ENCODE data around the gene ABAT.

Gene ABAT

DNA sequence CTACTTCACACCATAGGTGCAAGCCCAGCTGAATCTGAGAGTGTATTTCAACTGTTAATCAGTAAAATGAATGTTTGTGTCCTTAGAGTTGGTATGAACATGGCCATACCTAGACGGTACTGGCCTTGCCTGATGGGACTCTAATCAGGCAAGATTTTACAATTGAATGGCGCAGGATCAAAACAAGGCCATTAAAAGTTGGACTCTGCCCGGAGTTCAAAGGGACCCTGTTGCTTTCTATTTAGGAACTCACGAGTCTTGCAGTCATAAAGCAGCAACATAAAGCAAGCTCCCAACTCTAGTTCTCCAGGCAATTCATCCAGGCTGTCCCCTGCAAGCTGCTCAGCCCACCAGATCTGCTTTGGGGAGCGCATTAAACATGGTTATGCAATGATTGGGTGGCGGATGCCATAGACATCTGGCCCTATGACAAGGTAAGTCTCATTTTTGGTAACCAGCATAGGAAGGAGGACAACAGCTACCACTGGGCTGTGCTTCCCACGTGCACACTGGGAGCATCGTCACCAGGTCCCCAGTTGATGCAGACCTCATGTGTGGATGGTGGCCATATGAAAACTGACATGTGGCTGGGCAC lies 114.3 kb downstream of the ABAT start:
- TF ChIP-seq SIN3A (IDR thresholded peaks at IDR 0.05; ENCODE audit: borderline replicate concordance, insufficient read depth, low read length) (no peak), FOXP2 (optimal IDR thresholded peaks at IDR 0.05; ENCODE audit: borderline replicate concordance, extremely low read depth, extremely low read length, insufficient read depth) (no peak), POLR2AphosphoS5 (IDR thresholded peaks at IDR 0.05; ENCODE audit: low read depth, low read length) (no peak), TAF1 (IDR thresholded peaks at IDR 0.05; ENCODE audit: borderline replicate concordance, insufficient read depth, low read length) (no peak)
- TF ChIP-seq, protein P1, sequence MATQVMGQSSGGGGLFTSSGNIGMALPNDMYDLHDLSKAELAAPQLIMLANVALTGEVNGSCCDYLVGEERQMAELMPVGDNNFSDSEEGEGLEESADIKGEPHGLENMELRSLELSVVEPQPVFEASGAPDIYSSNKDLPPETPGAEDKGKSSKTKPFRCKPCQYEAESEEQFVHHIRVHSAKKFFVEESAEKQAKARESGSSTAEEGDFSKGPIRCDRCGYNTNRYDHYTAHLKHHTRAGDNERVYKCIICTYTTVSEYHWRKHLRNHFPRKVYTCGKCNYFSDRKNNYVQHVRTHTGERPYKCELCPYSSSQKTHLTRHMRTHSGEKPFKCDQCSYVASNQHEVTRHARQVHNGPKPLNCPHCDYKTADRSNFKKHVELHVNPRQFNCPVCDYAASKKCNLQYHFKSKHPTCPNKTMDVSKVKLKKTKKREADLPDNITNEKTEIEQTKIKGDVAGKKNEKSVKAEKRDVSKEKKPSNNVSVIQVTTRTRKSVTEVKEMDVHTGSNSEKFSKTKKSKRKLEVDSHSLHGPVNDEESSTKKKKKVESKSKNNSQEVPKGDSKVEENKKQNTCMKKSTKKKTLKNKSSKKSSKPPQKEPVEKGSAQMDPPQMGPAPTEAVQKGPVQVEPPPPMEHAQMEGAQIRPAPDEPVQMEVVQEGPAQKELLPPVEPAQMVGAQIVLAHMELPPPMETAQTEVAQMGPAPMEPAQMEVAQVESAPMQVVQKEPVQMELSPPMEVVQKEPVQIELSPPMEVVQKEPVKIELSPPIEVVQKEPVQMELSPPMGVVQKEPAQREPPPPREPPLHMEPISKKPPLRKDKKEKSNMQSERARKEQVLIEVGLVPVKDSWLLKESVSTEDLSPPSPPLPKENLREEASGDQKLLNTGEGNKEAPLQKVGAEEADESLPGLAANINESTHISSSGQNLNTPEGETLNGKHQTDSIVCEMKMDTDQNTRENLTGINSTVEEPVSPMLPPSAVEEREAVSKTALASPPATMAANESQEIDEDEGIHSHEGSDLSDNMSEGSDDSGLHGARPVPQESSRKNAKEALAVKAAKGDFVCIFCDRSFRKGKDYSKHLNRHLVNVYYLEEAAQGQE (IDR thresholded peaks at IDR 0.05; ENCODE audit: insufficient read depth in 1 of 2, low read depth in 2 of 2, low read length in 2 of 2) = no peak

DNA sequence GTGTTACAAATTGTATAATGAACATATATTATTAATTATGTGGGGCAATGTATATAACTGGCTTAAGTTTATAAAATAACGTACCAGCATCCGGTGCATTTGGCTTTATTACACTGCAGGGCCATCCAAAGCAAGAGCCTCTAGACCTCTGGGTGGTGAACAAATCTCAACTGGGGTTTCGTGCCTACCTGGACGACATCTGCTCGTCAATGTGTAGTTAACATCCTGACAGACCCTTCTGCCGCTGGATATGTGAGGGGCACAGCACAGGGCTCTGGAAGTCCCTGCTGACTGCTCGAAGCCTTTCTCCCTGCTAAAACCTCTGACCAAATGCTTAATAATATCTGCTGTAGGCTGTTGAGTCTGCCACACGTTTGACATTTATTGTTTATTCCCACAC lies 120.7 kb downstream of the ABAT start:
- TF ChIP-seq, protein P1 (IDR thresholded peaks at IDR 0.05; ENCODE audit: insufficient read depth in 1 of 2, low read depth in 2 of 2, low read length in 2 of 2) = no peak
- TF ChIP-seq TAF1 (IDR thresholded peaks at IDR 0.05; ENCODE audit: borderline replicate concordance, insufficient read depth, low read length) = no peak
- no peak for TF ChIP-seq SIN3A (IDR thresholded peaks at IDR 0.05; ENCODE audit: borderline replicate concordance, insufficient read depth, low read length)
- TF ChIP-seq POLR2AphosphoS5 (IDR thresholded peaks at IDR 0.05; ENCODE audit: low read depth, low read length) = no peak
- TF ChIP-seq FOXP2 (optimal IDR thresholded peaks at IDR 0.05; ENCODE audit: borderline replicate concordance, extremely low read depth, extremely low read length, insufficient read depth) = no peak

DNA sequence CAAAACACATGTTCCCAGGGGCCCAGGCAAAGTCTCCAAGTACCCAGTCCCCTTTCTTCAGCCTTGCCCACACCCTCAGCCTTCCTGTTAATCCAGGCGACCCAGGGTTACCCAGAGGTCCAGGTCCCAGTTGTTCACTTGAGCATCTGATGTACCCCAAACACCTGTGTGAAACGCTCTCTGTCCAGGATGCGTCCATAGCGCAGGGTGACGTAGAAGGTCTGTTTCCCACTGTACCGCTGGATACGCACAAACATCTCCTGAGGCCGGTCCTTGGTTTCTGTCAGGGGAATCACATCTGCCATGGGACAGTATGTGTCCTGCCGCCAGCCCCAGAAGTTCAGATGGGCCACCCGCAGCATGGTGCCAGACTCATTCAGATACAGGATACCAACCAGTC lies 121.4 kb downstream of the ABAT start:
- TF ChIP-seq FOXP2 (optimal IDR thresholded peaks at IDR 0.05; ENCODE audit: borderline replicate concordance, extremely low read depth, extremely low read length, insufficient read depth) (no peak), TAF1 (IDR thresholded peaks at IDR 0.05; ENCODE audit: borderline replicate concordance, insufficient read depth, low read length) (no peak), POLR2AphosphoS5 (IDR thresholded peaks at IDR 0.05; ENCODE audit: low read depth, low read length) (no peak)
- TF ChIP-seq, protein P1 (IDR thresholded peaks at IDR 0.05; ENCODE audit: insufficient read depth in 1 of 2, low read depth in 2 of 2, low read length in 2 of 2) = no peak

DNA sequence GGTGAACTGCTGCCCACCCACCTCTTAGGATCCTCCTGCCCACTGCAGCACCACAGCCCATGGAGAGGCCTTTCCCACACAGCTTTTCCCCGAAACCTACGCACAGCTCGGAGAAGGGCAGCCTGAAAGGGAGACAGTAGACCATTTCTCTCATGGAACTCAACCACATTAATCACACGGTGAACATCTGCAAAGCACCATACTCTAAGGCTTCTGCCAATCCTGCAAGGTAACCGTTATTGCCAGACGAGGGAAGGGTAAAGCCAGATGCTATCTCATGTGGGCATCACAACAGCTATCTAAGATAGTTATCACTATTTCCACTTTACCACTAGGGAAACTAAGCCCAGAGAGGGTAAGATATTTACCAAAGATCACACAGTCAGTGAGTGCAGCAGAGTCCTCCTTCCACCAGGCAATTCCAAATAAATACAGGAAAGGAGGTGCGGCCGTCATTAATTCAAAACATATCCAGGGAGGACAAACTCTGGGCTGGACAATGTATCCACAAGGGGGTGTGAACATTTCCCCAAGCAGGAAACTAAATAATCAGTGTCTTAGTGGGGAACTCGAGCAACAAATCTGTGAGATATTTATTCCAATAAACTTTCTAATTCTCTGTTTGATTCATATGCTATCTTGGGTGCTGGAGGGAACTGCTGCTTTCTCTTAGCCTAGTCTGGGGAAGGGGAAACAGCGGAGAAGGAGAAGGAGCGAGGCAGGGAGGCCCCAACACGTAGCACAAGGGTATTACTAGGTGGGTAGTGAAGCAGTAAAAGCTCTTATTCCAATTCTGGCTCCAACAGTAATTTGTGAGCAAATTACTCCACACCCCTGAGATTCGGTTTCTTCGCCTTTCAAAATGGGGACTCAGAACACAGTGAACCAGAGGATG lies 122.3 kb downstream of the ABAT start:
- no peak for TF ChIP-seq SIN3A (IDR thresholded peaks at IDR 0.05; ENCODE audit: borderline replicate concordance, insufficient read depth, low read length)
- no peak for TF ChIP-seq FOXP2 (optimal IDR thresholded peaks at IDR 0.05; ENCODE audit: borderline replicate concordance, extremely low read depth, extremely low read length, insufficient read depth)
- no peak for TF ChIP-seq TAF1 (IDR thresholded peaks at IDR 0.05; ENCODE audit: borderline replicate concordance, insufficient read depth, low read length)
- TF ChIP-seq POLR2AphosphoS5 (IDR thresholded peaks at IDR 0.05; ENCODE audit: low read depth, low read length) = no peak
- TF ChIP-seq, protein P1 (IDR thresholded peaks at IDR 0.05; ENCODE audit: insufficient read depth in 1 of 2, low read depth in 2 of 2, low read length in 2 of 2) = no peak

All from PFSK-1 (cell line).